ENCODE measurements around the gene ITFG2.

- TF ChIP-seq POLR2A (IDR thresholded peaks at IDR 0.05) (no peak), CTCF (IDR thresholded peaks at IDR 0.05) (no peak)
These were observed 24.1 kb downstream of the ITFG2 start for GRCh38 chr12:2836574-2836973.
